ENCODE results near the gene ZNF652.

DNA sequence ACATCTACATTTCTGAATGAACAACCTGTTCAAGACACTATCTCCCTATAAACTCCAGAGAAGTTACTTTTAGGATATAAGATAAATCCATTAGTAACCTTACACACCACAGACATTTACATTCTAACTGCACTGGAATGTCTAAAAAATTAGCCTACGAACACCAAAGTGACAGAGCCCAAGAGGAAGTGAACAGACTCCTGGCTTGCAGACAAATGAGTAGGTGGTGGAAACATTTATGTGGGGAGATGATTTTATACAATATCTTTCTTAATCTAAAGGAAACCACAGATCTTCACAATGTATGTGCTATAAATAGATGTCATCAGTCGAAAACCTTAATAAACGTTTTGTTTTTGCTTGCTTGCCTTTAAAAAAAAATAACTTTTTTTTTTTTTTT lies 18.8 kb downstream of the ZNF652 start:
- TF ChIP-seq, protein P1, sequence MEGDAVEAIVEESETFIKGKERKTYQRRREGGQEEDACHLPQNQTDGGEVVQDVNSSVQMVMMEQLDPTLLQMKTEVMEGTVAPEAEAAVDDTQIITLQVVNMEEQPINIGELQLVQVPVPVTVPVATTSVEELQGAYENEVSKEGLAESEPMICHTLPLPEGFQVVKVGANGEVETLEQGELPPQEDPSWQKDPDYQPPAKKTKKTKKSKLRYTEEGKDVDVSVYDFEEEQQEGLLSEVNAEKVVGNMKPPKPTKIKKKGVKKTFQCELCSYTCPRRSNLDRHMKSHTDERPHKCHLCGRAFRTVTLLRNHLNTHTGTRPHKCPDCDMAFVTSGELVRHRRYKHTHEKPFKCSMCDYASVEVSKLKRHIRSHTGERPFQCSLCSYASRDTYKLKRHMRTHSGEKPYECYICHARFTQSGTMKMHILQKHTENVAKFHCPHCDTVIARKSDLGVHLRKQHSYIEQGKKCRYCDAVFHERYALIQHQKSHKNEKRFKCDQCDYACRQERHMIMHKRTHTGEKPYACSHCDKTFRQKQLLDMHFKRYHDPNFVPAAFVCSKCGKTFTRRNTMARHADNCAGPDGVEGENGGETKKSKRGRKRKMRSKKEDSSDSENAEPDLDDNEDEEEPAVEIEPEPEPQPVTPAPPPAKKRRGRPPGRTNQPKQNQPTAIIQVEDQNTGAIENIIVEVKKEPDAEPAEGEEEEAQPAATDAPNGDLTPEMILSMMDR (IDR thresholded peaks at IDR 0.05), result no peak
- no peak for TF ChIP-seq POLR2A (IDR thresholded peaks at IDR 0.05)
- TF ChIP-seq EP300 (IDR thresholded peaks at IDR 0.05), result no peak
